NCI-H187 (cell line): ENCODE measurements around the gene IFT27.

ENCODE experiments used
- DNase-seq, 2 experiments: peaks; one replicate each; lab custom pipeline; 2025; lab: John Stamatoyannopoulos, UW

The IFT27 gene

GRCh38 chr22:36775964-36776669 lies at the start of gene IFT27:
Gene IFT27 (minus strand): TSS chr22:36776119. CDS start chr22:36775707, 412 bp downstream.
- DNase-seq: peak; percentile 89 to 95

- DNase-seq: no peak
Measured at GRCh38 chr22:36824655-36825054, 48.7 kb upstream of the IFT27 start.

- no peak for DNase-seq
Measured at GRCh38 chr22:36823186-36823839, 47.4 kb upstream of the IFT27 start.

- no peak for DNase-seq
Measured at GRCh38 chr22:36822581-36822980, 46.7 kb upstream of the IFT27 start.

GRCh38 chr22:36819112-36819511 lies 43.2 kb upstream of the IFT27 start:
- DNase-seq: no peak

GRCh38 chr22:36818010-36818642 lies 42.2 kb upstream of the IFT27 start:
- DNase-seq: no peak

- no peak for DNase-seq
Measured at GRCh38 chr22:36817525-36817848, 41.6 kb upstream of the IFT27 start.

- no peak for DNase-seq
Measured at GRCh38 chr22:36816636-36817524, 41.0 kb upstream of the IFT27 start, which contains the start of gene PVALB. Gene PVALB (minus strand): TSS chr22:36817035. CDS start chr22:36817005, 30 bp downstream.

- DNase-seq: no peak
Measured at GRCh38 chr22:36816339-36816635, 40.4 kb upstream of the IFT27 start.

GRCh38 chr22:36815558-36816338 lies 39.8 kb upstream of the IFT27 start:
- no peak for DNase-seq

GRCh38 chr22:36814801-36815200 lies 38.9 kb upstream of the IFT27 start:
- DNase-seq: no peak

- no peak for DNase-seq
Measured at GRCh38 chr22:36811094-36811800, 35.3 kb upstream of the IFT27 start.

GRCh38 chr22:36809351-36809750 lies 33.4 kb upstream of the IFT27 start:
- no peak for DNase-seq

- peak in 1 of 2 experiments; percentile 3 for DNase-seq
Measured at GRCh38 chr22:36808721-36809344, 32.9 kb upstream of the IFT27 start.

- DNase-seq: no peak
Measured at GRCh38 chr22:36807627-36808026, 31.7 kb upstream of the IFT27 start.

GRCh38 chr22:36806835-36807234 lies 30.9 kb upstream of the IFT27 start:
- no peak for DNase-seq

GRCh38 chr22:36803358-36803757 lies 27.4 kb upstream of the IFT27 start:
- no peak for DNase-seq

- DNase-seq: no peak
Measured at GRCh38 chr22:36798674-36799066, 22.8 kb upstream of the IFT27 start.

GRCh38 chr22:36797911-36798673 lies 22.2 kb upstream of the IFT27 start:
- no peak for DNase-seq

GRCh38 chr22:36797374-36797773 lies 21.5 kb upstream of the IFT27 start:
- DNase-seq: no peak
